NCI-H1417 (cell line): Measurements from ENCODE around the gene LDHB.
"Not testable (repeated sequence)": the region's sequence is repeated elsewhere in the genome, so short reads cannot be mapped to it uniquely, and the experiment has no call there.

Experiments used
- DNase-seq, 3 experiments: peaks; one replicate each; lab custom pipeline; 2025; lab: John Stamatoyannopoulos, UW

The LDHB gene

DNA sequence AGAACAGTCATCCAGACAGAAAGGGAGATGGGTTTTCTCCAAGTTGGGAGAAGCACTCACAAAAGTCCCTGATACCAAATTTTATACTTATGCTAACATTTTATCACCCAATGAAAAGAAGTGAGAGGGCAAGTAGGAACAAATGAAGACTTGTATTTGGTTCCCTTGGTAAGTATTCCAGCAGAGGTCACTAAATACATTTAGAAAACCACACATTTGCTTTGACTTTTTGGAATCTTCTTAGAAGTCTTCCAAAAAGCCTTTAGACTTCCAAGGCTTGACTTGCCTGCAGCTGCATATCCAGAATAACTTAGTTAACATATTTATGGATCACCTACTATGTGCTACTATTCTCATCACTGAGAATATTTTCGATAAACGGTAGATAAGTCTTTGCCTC, 49.9 kb downstream of the LDHB start:
- peak in 2 of 3 experiments; percentile 3 to 38 for DNase-seq

GRCh38 chr12:21606175-21606574, 51.5 kb downstream of the LDHB start:
- no peak for DNase-seq

DNA sequence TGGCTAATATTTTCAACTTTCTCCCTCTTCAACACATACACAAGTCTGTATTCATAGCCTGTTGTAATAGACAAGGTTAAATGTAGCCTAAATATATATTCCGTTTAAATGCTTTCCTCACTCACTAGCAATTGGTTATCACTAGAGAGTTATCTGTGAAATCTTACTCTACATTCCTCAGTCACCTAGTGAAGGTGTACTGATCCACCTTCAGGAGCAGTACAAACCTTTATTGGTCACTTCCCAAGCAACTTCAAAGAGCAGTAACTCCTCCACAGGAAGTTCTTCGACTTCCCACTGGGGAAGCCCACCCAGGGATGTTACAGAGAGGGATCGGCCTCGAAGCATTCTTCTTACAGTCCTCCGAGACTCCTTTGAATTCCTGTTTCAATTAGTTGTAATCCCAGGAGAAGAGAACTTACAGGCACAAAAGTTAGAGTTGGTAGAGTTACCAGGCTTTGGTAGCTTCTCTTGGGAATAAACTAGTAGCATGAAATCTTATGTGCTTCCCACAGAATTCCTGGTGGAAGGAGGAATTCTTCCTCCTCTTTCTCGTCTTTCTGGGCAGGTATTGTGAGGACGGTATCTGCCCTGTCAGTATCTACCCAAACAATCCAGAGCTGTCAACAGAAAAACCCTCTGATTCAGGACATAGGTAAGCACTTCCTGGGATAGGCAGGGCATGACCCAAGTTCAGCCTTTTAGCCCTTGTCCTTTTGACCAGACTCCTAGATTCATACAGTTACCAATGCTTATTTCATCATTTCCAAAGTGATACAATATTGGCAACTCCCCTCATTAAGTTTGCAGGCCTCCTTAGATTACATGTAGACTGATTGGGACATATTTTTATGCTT, 53.2 kb downstream of the LDHB start, which contains the start of gene GYS2:
GYS2 (minus strand) TSS at position 603 of the 857 bp plus-strand sequence; CDS start at position 348, 255 bp downstream.
- DNase-seq = no peak

GRCh38 chr12:21602774-21603173, 54.9 kb downstream of the LDHB start:
- no peak for DNase-seq

GRCh38 chr12:21600196-21600595, 57.4 kb downstream of the LDHB start:
- no peak for DNase-seq

DNA sequence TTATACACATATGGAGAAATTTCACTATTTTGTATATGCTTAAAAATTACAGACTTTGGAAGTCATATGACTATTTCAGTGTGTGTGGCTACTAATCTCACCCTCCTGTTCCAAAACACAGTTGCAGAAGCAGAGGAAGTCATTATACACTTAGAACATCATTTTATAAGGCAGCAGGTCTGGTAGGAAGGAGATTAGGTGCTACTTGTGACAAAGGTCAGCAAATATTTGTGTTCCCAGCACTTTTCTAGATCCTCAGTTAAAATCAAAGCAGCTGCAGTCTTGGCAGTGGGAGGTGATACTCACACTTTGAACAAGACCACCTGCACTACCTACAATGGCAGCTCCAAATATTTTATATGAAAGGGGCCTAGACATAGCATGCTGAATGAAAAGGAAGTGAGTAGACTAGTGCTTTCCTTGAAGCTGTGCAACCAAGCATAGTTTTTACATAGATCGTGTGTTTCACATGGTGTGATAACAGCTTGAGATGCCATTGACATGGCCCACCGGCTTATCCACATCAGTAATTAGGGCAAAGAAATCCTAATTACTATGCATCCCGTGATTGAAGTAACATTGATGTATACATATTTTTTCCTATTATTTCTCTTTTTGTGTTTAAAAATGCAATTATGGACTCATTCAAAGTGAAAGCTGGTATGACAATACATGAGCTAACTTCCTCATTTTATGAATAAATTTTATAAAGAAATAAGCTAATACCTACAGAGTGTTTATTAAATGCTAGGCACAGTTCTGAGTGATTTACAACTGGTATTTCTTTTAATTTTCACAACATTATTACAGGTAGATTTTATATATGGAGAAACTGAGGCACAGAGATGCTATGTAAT, 58.3 kb downstream of the LDHB start:
- peak in 1 of 3 experiments; percentile 42 for DNase-seq

DNA sequence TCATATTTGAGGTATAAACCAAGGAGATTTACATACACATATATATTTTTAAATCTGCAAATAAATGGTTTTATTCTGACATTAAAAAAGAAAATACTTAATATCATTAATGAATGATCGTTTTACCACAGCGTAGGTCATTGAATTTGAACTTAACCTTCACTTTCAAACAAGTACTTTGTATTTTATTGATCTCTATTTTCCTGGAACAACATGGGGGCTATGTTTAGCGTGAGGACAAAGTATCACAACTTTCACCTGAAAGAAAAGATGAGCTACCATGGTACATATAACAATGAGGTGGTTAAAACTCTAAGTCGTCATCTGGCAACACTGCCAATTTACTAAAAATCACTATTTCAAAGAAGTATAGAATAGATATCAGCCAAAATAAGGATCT, 59.0 kb downstream of the LDHB start:
- DNase-seq = no peak

DNA sequence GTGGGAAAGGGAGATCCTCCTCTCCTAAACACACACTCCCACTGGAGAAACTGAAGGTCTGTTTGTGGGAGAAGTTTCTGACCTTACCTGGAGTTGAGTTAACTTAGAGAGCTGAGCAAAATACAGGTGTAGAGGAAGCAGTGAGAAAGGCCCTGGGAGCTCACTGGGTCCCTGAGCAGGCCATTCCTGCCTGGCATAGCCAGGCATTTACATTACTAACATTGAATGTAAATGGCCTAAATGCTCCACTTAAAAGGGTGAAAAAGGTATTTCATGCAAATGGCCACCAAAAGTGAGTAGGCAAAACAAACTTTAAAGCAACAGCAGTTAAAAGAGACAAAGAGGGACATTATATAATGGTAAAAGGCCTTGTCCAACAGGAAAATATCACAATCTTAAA, 62.3 kb downstream of the LDHB start:
- DNase-seq = not testable (repeated sequence)

GRCh38 chr12:21585485-21585884, 72.2 kb downstream of the LDHB start:
- no peak for DNase-seq
